HK-2 (cell line): ENCODE data around the gene ZCCHC13.
"Not testable (repeated sequence)": the region's sequence is repeated elsewhere in the genome, so short reads cannot be mapped to it uniquely, and the experiment has no call there.

Experiments
- DNase-seq: peaks from one replicate; pipeline ENCODE4 v3.0.0-alpha.2; 2018; ENCODE audit not compliant: unreplicated experiment

The ZCCHC13 gene

DNA sequence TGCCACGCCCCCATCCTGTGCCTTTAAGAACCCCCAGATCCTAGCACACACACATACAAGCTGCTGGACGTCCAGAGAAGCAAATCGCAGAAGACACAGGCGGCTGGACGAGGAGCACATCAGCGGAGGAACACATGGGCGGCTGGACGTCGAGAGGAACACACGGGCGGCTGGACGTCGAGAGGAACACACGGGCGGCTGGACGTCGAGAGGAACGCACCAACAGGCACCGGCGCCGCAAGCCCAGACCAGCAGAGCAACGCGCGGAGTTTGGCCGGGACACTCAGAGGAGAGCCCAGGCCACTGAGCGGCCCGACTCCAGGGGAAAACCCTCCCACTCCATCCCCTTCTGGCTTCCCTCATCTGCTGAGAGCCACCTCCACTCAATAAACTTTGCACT is 17.2 kb downstream of the ZCCHC13 start:
- DNase-seq, result no peak

DNA sequence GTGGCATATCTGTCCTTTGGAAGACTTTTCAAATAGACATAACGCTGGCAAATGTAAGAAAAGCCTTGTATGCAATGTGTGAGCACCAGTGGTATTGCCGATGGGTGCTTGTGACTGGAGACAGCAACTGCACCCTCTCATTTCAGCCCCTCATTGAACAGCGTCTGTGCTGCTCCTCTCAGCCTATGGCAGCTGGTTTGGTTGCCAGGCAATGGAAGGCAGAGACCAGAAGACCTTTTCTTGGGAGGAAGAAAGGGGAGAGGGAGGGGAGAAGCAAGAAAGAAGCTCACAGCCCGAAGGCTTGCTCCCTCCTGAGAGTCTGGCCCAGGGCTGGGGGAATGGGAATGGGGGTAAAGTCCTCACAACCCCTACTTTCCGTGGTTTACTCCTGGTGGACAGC is 20.2 kb downstream of the ZCCHC13 start:
- no peak for DNase-seq

DNA sequence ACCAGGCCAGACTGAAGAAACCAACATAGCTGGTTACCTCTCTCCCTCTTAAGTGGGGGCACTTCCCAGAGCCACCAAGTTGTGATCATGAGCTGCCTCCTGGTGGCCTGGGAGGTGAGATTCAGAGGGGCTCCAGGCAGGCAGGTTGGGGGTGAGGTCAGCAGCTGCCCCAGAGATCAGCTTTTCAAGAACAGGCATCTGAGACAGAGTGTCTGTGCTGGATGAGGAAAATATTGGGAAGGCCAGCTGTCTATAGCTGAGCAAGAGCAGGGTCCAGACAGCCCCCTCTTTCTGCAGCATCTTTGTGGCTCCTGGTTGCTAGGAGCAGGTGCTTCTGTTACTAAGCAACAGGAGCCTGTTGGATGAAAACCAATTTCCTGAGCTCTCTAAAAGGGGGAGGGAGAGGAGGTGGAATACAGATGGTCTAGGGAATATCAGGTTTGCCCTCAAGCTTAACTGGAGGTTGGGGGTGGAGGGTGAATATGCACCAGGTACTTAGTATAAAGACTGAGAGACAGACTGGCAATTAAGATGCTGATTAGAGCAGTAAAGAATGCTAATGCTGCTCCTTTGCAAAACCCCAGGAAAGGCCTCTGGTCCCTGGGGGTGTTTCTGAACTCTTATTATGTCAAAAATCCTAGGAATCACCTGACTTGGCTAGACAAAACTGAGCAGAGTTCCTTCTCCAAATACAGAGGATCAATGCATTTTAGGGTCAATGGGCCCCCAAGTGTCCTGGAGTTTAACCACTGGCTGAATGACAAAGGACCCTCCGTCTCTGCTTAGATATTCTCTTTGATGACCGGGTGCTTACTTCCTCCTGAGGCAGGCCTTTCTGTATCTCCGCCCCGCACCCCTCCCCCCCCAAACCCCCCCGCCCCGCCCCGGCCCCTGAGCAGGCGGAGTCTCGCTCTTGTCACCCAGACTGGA is 21.4 kb downstream of the ZCCHC13 start:
- DNase-seq, result no peak

DNA sequence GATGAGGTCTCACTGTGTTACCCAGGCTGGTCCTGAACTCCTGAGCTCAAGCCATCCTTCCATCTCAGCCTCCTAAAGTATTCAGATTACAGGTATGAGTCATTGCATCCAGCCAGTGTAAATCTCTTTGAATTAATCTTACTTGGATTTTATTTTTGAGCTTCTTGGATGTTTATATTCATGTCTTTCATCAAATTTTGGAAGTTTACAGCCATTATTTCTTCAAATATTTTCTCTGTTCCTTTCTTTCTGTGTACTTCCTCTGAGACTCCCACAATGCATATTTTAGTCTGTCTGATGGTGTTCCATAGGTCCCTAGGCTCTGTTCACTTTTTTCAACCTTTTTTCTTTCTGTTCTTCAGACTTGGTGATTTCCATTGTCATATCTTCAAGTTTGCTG is 34.9 kb downstream of the ZCCHC13 start:
- no peak for DNase-seq

DNA sequence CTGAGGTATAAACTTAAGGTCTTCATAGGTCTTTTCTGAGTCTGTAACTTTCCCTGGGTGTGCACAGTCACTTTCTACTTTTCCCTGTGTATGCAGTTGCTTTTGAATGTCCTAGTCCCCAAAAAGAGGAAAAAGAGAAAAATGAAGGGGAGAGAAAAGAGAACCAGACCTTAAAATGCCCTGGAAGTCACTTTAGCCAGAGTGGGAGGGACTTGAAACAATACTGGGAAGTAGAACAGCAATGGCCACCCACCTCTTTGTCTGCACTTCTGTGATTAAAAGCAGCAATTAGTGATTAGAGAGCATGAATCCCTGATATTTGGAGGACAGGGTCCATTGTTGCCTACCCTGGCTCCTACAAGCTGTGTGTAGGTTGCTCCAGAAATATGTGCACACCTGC is 36.1 kb downstream of the ZCCHC13 start:
- no peak for DNase-seq

DNA sequence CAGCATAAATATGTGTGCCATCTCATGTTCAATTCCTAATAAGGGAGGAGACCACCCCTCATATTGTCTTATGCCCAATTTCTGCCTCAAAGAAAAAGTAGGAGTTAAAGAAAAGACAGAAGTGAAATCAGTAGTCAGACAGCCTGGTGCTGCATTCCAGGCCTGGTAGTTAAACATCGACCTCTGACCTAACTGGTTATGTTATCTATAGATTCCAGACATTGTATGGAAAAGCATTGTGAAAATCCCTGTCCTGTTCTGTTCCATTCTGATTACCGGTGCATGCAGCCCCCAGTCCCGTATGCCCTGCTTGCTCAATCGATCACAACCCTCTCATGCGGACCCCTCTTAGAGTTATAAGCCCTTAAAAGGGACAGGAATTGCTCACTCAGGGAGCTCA is 38.2 kb downstream of the ZCCHC13 start:
- not testable (repeated sequence) for DNase-seq

DNA sequence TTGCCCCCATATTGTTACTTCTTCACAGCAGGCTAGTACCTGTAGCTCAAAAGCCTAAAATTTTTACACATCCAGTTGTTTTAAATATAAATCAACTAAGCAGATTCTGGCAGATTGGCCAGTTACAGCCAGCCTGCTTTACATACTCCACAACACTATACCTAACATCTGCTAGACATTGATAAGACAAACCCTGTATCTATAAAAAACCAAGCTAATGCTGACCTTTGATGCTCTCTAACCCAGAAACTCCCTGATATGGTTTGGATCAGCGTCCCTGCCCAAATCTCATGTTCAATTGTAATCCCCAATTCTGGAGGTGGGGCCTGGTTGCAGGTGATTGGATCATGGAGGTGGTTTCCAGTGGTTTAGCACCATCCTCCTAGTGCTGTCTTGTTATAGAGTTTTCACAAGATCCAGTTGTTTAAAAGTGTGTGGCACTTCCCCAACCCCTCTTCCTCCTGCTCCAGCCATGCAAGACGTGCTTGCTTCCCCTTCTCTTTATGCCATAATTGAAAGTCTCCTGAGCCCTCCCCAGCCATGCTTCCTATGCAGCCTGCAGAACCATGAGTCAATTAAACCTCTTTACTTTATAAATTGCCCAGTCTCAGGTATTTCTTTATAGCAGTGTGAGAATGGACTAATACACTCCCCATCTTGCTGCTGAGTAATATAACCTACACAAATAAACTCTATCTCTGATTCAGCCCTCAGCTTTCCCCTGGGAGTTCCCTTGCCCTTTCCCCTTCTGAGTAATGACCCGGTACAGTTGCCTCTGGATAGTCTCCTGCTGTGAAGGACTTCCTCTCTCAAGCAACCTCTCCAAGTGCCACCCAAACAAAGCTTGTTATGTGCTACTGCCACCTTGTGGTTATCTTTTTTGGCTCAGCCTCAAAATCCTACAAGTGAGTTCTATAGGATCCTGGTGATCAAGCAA is 39.6 kb downstream of the ZCCHC13 start:
- peak; percentile 63 for DNase-seq

DNA sequence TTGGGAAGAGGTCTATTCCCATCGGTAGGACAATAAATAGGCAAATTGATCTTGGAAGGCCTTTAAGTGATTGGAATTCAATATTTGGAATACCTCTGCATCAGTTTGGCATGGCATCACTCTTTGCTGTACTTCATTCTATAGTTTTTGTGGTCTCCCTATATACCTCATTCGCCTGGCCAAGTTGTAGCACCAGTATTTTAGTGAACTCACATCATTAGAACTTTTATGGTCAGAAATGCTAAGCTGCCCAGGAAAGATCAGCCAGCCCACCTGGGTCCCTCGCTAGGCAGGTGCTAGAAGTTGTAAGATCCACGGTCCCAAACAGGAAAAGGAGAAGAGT is 40.3 kb downstream of the ZCCHC13 start:
- no peak for DNase-seq

DNA sequence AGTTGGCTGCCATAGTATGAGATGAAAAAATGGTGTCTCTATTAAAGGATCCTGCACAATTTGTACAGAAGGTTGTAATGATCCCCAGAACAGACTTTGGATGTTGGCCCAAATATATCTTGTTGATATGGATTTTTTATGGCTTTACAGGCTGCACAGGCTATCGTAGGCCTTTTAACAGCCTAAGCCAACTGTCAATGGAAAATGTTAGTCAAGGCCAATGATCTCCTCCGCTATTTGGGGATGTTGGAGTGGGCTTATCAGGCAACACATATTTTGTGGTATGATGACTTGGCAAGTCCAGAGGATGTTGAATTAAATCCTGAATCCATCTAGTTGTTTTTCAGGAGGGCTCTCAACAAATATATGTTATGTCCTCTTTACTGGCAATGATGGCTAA is 42.1 kb downstream of the ZCCHC13 start:
- no peak for DNase-seq

DNA sequence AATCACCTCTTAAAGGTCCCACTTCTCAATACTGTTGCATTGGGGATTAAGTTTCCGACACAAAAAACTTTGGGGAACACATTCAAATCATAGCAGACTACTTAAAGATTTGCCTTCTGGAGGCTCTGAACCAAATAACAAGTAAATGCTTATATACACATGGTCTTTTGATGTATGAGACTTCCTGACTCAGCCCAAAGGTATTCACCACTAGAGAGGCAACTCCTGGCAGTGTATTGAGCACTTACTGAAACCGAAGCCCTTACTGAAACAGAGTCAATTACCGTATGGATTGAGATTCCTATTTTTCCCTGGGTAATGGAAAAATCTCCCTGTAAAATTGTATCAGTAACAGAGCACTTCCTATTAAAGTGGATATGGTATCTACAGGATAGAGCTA is 45.4 kb downstream of the ZCCHC13 start:
- DNase-seq, result no peak

DNA sequence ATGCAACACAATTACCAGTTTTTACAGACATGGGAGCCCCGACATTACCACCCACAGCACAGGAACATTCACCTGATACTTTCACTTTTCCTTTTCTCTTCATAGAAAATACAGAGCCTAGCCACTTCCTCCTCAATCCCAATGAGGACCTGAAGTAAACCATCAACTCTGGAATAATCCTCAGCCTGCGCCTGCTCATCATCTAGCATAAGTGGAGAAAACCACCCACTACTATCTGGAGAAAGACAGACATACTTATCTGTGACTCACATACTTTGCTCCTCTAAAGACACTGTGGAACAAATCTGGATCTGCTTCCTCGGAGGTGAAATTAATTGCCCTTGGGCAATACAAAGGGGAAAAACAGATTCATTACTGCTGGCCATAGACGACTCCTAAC is 47.8 kb downstream of the ZCCHC13 start:
- no peak for DNase-seq

DNA sequence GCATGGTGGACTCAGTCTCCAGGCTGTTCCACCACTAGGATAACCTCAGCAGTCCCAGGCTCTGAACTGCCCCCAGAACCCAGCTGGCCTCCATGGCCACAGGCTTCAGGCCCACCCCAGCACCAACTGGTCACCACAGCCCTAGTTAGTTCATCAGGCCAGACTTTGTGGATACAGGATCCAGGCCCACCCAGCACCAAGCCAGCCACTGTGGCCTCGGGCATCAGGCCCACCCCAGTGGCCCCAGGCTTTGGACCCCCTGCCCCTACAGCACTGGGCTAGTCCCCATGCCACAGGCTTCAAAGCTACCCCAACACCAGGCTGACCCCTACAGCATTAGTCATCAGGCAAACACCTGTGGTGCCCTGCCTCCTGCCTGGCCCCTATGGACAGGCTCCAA is 50.0 kb downstream of the ZCCHC13 start:
- DNase-seq, result no peak
